ENCODE results near the gene RAB41.

DNA sequence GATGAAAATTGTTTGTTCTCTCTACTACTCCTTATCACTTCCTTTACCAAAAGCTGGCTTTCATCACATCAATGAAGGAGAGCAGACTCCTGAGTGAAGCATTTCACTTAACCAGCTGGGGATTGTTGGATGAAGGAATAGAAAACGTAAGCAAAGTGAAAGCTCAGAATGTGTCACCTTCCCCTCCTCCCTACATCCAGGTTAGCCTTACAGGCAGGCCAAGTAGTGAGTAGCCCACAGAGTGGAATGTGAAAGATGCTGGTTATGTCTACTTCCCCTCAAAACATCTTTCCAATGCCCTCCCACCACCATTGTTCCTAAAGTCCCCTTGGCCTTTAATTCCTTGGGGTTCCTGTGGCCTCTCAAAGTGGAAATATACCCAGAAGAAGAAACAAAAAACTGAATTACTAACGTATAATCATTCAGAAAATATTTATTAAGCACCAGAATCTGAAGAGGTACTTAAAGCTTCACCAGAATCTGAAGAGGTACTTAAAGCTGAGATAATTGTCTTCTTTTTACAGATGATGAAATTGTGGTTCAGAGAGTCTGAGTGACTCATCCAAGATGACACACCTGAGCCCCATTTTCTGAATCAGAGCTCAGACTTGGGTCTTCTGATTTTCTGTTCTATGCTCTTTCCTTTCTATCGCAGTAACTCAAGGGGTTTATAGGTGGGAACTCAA lies 28.5 kb upstream of the RAB41 start:
- TF ChIP-seq, protein P1, sequence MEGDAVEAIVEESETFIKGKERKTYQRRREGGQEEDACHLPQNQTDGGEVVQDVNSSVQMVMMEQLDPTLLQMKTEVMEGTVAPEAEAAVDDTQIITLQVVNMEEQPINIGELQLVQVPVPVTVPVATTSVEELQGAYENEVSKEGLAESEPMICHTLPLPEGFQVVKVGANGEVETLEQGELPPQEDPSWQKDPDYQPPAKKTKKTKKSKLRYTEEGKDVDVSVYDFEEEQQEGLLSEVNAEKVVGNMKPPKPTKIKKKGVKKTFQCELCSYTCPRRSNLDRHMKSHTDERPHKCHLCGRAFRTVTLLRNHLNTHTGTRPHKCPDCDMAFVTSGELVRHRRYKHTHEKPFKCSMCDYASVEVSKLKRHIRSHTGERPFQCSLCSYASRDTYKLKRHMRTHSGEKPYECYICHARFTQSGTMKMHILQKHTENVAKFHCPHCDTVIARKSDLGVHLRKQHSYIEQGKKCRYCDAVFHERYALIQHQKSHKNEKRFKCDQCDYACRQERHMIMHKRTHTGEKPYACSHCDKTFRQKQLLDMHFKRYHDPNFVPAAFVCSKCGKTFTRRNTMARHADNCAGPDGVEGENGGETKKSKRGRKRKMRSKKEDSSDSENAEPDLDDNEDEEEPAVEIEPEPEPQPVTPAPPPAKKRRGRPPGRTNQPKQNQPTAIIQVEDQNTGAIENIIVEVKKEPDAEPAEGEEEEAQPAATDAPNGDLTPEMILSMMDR (CRISPR knock-in tag; IDR thresholded peaks at IDR 0.05): no peak
- no peak for TF ChIP-seq POLR2AphosphoS2 (IDR thresholded peaks at IDR 0.05; ENCODE audit: low read depth, low read length)
